H1 (cell line): ENCODE measurements around the gene HOXD4. TPM values are rescaled to one million over a fixed set of nuclear protein-coding genes. Genes with fewer than 3 reads are reported as not detected.

Experiments
- CTCF ChIA-PET: fragments of 300-600 bp; sonication (Branson Sonifier 250); formaldehyde crosslinking; loops from one replicate; lab custom pipeline; 2021; ENCODE audit not compliant: partially characterized antibody; lab: Charles Lee
- POLR2A ChIA-PET: fragments of 300-600 bp; sonication (Branson Sonifier 250); formaldehyde crosslinking; loops from one replicate; lab custom pipeline; 2021; ENCODE audit warnings: inconsistent platforms; ENCODE audit not compliant: partially characterized antibody; lab: Charles Lee
- DNase-seq, 2 experiments: peaks; one replicate each; pipeline versions ENCODE4 v3.0.0 to v3.0.0-alpha.2; 2010 to 2022; ENCODE audit warnings: low spot score in 2 of 2, low read depth in 1 of 2, mixed read lengths in 1 of 2
- FAIRE-seq: peaks from 2 replicates; lab custom pipeline; 2011; peaks lifted over from hg19 to GRCh38; lab: Jason Lieb, UNC
- H2AFZ ChIP-seq: 2 replicates; pipeline ENCODE4 v1.8.1; 2012; ENCODE audit warnings: low read length, inconsistent platforms
- H2AK5ac ChIP-seq: 2 replicates; pipeline ENCODE4 v1.6.1; 2013; ENCODE audit warnings: low read depth, low read length
- H2BK120ac ChIP-seq: replicated peaks from 2 replicates; pipeline ENCODE3; 2013; ENCODE audit warnings: low read depth, low read length, inconsistent platforms
- H2BK12ac ChIP-seq: 2 replicates; pipeline ENCODE4 v1.6.1; 2013; ENCODE audit warnings: low read depth, low read length
- H2BK15ac ChIP-seq: 2 replicates; pipeline ENCODE4 v1.6.1; 2013; ENCODE audit warnings: low read length
- H2BK20ac ChIP-seq: 2 replicates; pipeline ENCODE4 v1.6.1; 2013; ENCODE audit warnings: low read length
- H2BK5ac ChIP-seq: 2 replicates; pipeline ENCODE4 v1.6.1; 2013; ENCODE audit warnings: low read depth, low read length
- H3K14ac ChIP-seq: 2 replicates; pipeline ENCODE4 v1.6.1; 2013; ENCODE audit warnings: inconsistent platforms; ENCODE audit not compliant: insufficient read length
- H3K18ac ChIP-seq: 2 replicates; pipeline ENCODE4 v1.6.1; 2013; ENCODE audit warnings: low read length; ENCODE audit errors: extremely low read depth
- H3K23ac ChIP-seq: 2 replicates; pipeline ENCODE4 v1.6.1; 2013; ENCODE audit warnings: inconsistent platforms; ENCODE audit not compliant: insufficient read length
- H3K23me2 ChIP-seq: 2 replicates; pipeline ENCODE4 v1.6.1; 2013; ENCODE audit warnings: low read depth, low read length
- H3K27ac ChIP-seq: 2 replicates; pipeline ENCODE4 v1.6.1; 2011; ENCODE audit warnings: low read depth, low read length, inconsistent platforms
- H3K27me3 ChIP-seq, 4 experiments: replicated peaks in 1 of 4; 1 replicate in 1 of 4; 2 replicates in 3 of 4; pipeline versions ENCODE4 v1.6.1 to v1.8.1; 2011 to 2013; ENCODE audit warnings: low read length in 3 of 4, mild to moderate bottlenecking in 3 of 4, inconsistent platforms in 2 of 4, mixed read lengths in 2 of 4, moderate library complexity in 1 of 4; ENCODE audit not compliant: control insufficient read depth in 3 of 4, insufficient read depth in 3 of 4; ENCODE audit errors: extremely low read depth in 1 of 4
- H3K36me3 ChIP-seq, 4 experiments: 2 replicates each; pipeline versions ENCODE4 v1.6.1 to v1.8.1; 2011 to 2013; ENCODE audit warnings: mild to moderate bottlenecking in 4 of 4, low read length in 3 of 4, moderate library complexity in 2 of 4, control low read depth in 1 of 4, inconsistent platforms in 1 of 4; ENCODE audit not compliant: insufficient read depth in 4 of 4, control insufficient read depth in 2 of 4
- H3K4ac ChIP-seq: replicated peaks from 2 replicates; pipeline ENCODE3; 2013; ENCODE audit warnings: low read length, low read depth, mixed read lengths, inconsistent platforms; ENCODE audit not compliant: insufficient read length
- H3K4me1 ChIP-seq, 4 experiments: replicated peaks in 1 of 4; 1 replicate in 1 of 4; 2 replicates in 3 of 4; pipeline versions ENCODE4 v1.6.1 to v1.8.1; 2011 to 2013; ENCODE audit warnings: low read length in 3 of 4, inconsistent platforms in 2 of 4, mixed read lengths in 1 of 4; ENCODE audit not compliant: insufficient read depth in 4 of 4, control insufficient read depth in 3 of 4
- H3K4me2 ChIP-seq, 2 experiments: 2 replicates each; pipeline versions ENCODE4 v1.6.1 to v1.8.1; 2011 to 2013; ENCODE audit warnings: low read depth in 2 of 2, low read length in 2 of 2, control low read depth in 1 of 2, inconsistent platforms in 1 of 2, mild to moderate bottlenecking in 1 of 2; ENCODE audit not compliant: insufficient read depth in 1 of 2
- H3K4me3 ChIP-seq, 4 experiments: fragments of 200-600, 300-600 bp in 1 of 4; sonication (generic), shearing (Covaris generic), sonication (Bioruptor Twin) in 1 of 4; 2 replicates each; pipeline versions ENCODE4 v1.5.1 to v1.8.1; 2011 to 2016; ENCODE audit warnings: low read length in 4 of 4, low read depth in 3 of 4, control low read depth in 2 of 4, inconsistent platforms in 2 of 4, mild to moderate bottlenecking in 2 of 4, mixed read lengths in 1 of 4, moderate library complexity in 1 of 4; ENCODE audit not compliant: insufficient read depth in 2 of 4; ENCODE audit errors: extremely low read depth in 1 of 4
- H3K56ac ChIP-seq: replicated peaks from 2 replicates; pipeline ENCODE3; 2013; ENCODE audit warnings: low read depth, mild to moderate bottlenecking, mixed read lengths, low read length, inconsistent platforms; ENCODE audit not compliant: insufficient read length
- H3K79me1 ChIP-seq: 2 replicates; pipeline ENCODE4 v1.6.1; 2013; ENCODE audit warnings: low read depth, low read length, control low read depth
- H3K79me2 ChIP-seq, 2 experiments: 2 replicates each; pipeline versions ENCODE4 v1.6.1 to v1.8.1; 2012 to 2013; ENCODE audit warnings: low read length in 2 of 2, mild to moderate bottlenecking in 2 of 2, inconsistent platforms in 1 of 2; ENCODE audit not compliant: insufficient read depth in 2 of 2, control insufficient read depth in 1 of 2
- H3K9ac ChIP-seq, 4 experiments: replicated peaks in 1 of 4; 1 replicate in 1 of 4; 2 replicates in 3 of 4; pipeline versions ENCODE4 v1.6.1 to v1.8.1; 2011 to 2013; ENCODE audit warnings: low read depth in 3 of 4, low read length in 3 of 4, control low read depth in 2 of 4, mild to moderate bottlenecking in 2 of 4, moderate library complexity in 2 of 4, inconsistent platforms in 1 of 4; ENCODE audit errors: extremely low read depth in 1 of 4
- H3K9me3 ChIP-seq, 2 experiments: 2 replicates each; pipeline versions ENCODE4 v1.6.1 to v1.8.1; 2012 to 2013; ENCODE audit warnings: mild to moderate bottlenecking in 2 of 2, moderate library complexity in 2 of 2, control low read depth in 1 of 2, inconsistent platforms in 1 of 2, low read depth in 1 of 2, low read length in 1 of 2, mixed read lengths in 1 of 2; ENCODE audit not compliant: insufficient read depth in 2 of 2
- H4K20me1 ChIP-seq, 2 experiments: replicated peaks in 1 of 2; 2 replicates each; pipeline versions ENCODE3 to v1.8.1; 2011 to 2013; ENCODE audit warnings: inconsistent platforms in 2 of 2, low read length in 2 of 2, mild to moderate bottlenecking in 1 of 2; ENCODE audit not compliant: insufficient read depth in 2 of 2, control insufficient read depth in 1 of 2
- H4K5ac ChIP-seq: 2 replicates; pipeline ENCODE4 v1.6.1; 2013; ENCODE audit warnings: low read length, low read depth, mixed read lengths, inconsistent platforms; ENCODE audit not compliant: insufficient read length
- H4K8ac ChIP-seq: 2 replicates; pipeline ENCODE4 v1.8.0; 2013; ENCODE audit warnings: mild to moderate bottlenecking, moderate library complexity, low read length, inconsistent platforms; ENCODE audit not compliant: insufficient read depth; ENCODE audit errors: extremely low read depth
- H4K91ac ChIP-seq: replicated peaks from 2 replicates; pipeline ENCODE3; 2013; ENCODE audit warnings: low read length, mixed read lengths, inconsistent platforms; ENCODE audit not compliant: insufficient read length
- CBX8 ChIP-seq: fragments of 300-800, 300-1000 bp; sonication (generic); IDR thresholded peaks from 2 replicates; pipeline ENCODE4 v1.7.1; 2016; ENCODE audit warnings: low read depth, low read length, borderline replicate concordance
- SP2 ChIP-seq: IDR thresholded peaks from 2 replicates; pipeline ENCODE4 v1.6.1; 2012; ENCODE audit warnings: mild to moderate bottlenecking, low read length, inconsistent platforms
- WGBS, 2 experiments: shearing (Covaris generic) in 1 of 2; methylation state at CpG; one replicate each; pipeline versions ENCODE4 v1.1.6 to v1.1.7; 2013 to 2015; ENCODE audit warnings: low lambda C conversion rate in 2 of 2, mixed read lengths in 2 of 2, inconsistent platforms in 1 of 2, low coverage in 1 of 2, missing lambda C conversion rate in 1 of 2; ENCODE audit not compliant: insufficient replicate concordance in 2 of 2, insufficient coverage in 1 of 2, insufficient read length in 1 of 2; ENCODE audit errors: extremely low coverage in 1 of 2, missing lambda C conversion rate in 1 of 2; 5-methylcytosine and 5-hydroxymethylcytosine counted together
- polyA plus RNA-seq, 7 experiments: library from polyadenylated mRNA; depleted of rRNA in 3 of 7; stranded (reverse) in 5 of 7; unstranded in 2 of 7; fragments of >200 nt in 5 of 7; fragments of 200-250 nt in 2 of 7; gene quantifications; 1 replicate in 5 of 7; 2 replicates in 1 of 7; 4 replicates in 1 of 7; pipeline versions ENCODE4 v1.2.1 to v1.2.3, GENCODE V29; 2011 to 2013; ENCODE audit warnings: missing spikeins in 2 of 7, mixed read lengths in 2 of 7
- total RNA-seq: library from RNA; stranded (reverse); fragmentation: NEBNext Ultra II Directional; extraction: Animal tissue kit (Norgen Biotek cat#: 25700); gene quantifications from 2 replicates; pipeline ENCODE4 v1.2.1, GENCODE V29; 2021

HOXD4 gene
- total and polyA plus RNA-seq, 2 of the 8 experiments (the other 6 are each of a cell fraction or from before 2014, with no cell fraction given): not detected

- Histone ChIP-seq H2BK15ac (no peak overlapping the region), H3K14ac (no peak overlapping the region), H3K4me3 (no peak overlapping the region), H3K9me3 (no peaks in the 10 kb centered on the region; a peak in 1 of 4 replicates), H3K36me3 (peaks cover 0 to 19% (median 0%) of the 10 kb centered on the region in 4 experiments; a peak in 1 of 8 replicates), H3K56ac (no peak overlapping the region), H3K9ac (no peak overlapping the region), H3K27me3 (peaks cover 94 to 100% (median 98%) of the 10 kb centered on the region in 4 experiments), H4K5ac (no peak overlapping the region), H2BK5ac (no peak overlapping the region), H3K18ac (no peak overlapping the region), H2AK5ac (no peak overlapping the region), H3K4me1 (peaks cover 0 to 11% (median 7%) of the 10 kb centered on the region in 4 experiments; a peak in 6 of 7 replicates), H3K27ac (no peak overlapping the region), H2BK12ac (no peak overlapping the region), H3K4ac (no peak overlapping the region), H3K79me1 (no peaks in the 10 kb centered on the region), H3K23ac (no peak overlapping the region), H4K91ac (no peak overlapping the region), H3K23me2 (peaks cover under 1% of the 10 kb centered on the region; the same call in 1 of the 2 replicates), H2AFZ (no peak overlapping the region), H4K20me1 (peaks cover 18 to 25% of the 10 kb centered on the region in 2 experiments), H4K8ac (no peak overlapping the region), H3K4me2 (peak overlapping the region in 1 of 2 experiments; percentile 70; a peak in 1 of 4 replicates), H2BK20ac (no peak overlapping the region), H3K79me2 (no peaks in the 10 kb centered on the region), H2BK120ac (no peak overlapping the region)
- POLR2A ChIA-PET: no interaction called here
- CTCF ChIA-PET: interaction anchor here (0.6 to 6.2 kb wide), 32 partner anchors 11 to 1548 kb away, joined by 3 to 72 read pairs (median 5); partner anchors contain the start of gene HOXD10
- DNase-seq: no peak
- peak; percentile 76; the same call in 1 of the 2 replicates for TF ChIP-seq CBX8
- TF ChIP-seq SP2: no peak
- WGBS, 2 experiments: 34% methylated on average over 4 of the region's 4 CpGs; no CpG with 5 or more reads in 1 of the 2 experiments
- no peak for FAIRE-seq
Observed at GRCh38 chr2:176127774-176128072, 23.6 kb upstream of the HOXD4 start.
